Measurements from ENCODE around the gene EFNA1.

GRCh38 chr1:155082301-155083051 lies 45.2 kb upstream of the EFNA1 start:
- TF ChIP-seq POLR2A (IDR thresholded peaks at IDR 0.05; ENCODE audit: low read length) (no peak), GATA1 (IDR thresholded peaks at IDR 0.05; ENCODE audit: low read depth, low read length) (no peak)

All from erythroblast (primary cell).